K562 (cell line): Measurements from ENCODE around the gene DYNC2LI1. TPM values are rescaled to one million over a fixed set of nuclear protein-coding genes. Genes with fewer than 3 reads are reported as not detected.
A peak's percentile ranks its signal among the peaks of the same experiment; 100 is the strongest.

Experiments
- ATF3 ChIP-seq, 2 experiments: fragments of 450-650 bp in 1 of 2; sonication (generic) in 1 of 2; formaldehyde crosslinking in 1 of 2; IDR thresholded peaks in 1 of 2; conservative IDR thresholded peaks in 1 of 2; 2 replicates each; pipeline versions ENCODE4 v1.6.1 to v1.8.1; 2016 to 2023; ENCODE audit warnings: mild to moderate bottlenecking in 2 of 2, moderate library complexity in 2 of 2, inconsistent platforms in 1 of 2, missing genetic modification reagents in 1 of 2
- CBX2 ChIP-seq: fragments of 200-600 bp; sonication (generic); IDR thresholded peaks from one replicate; pipeline ENCODE4 v1.6.1; 2012; ENCODE audit warnings: mild to moderate bottlenecking, low read length, inconsistent platforms; ENCODE audit not compliant: insufficient read depth, poor library complexity, severe bottlenecking
- ELK1 ChIP-seq: sonication (generic); formaldehyde crosslinking; IDR thresholded peaks from 2 replicates; pipeline ENCODE4 v1.8.1; 2022; ENCODE audit warnings: missing genetic modification reagents
- HNRNPLL ChIP-seq: fragments of 200-400 bp; formaldehyde crosslinking; IDR thresholded peaks from 2 replicates; pipeline ENCODE4 v1.6.1; 2017; ENCODE audit warnings: low read length, low read depth, mild to moderate bottlenecking; ENCODE audit not compliant: poor library complexity, severe bottlenecking
- KDM5B ChIP-seq: fragments of 200-600 bp; sonication (generic); IDR thresholded peaks from 2 replicates; pipeline ENCODE4 v1.6.1; 2012; ENCODE audit warnings: low read depth, mild to moderate bottlenecking, moderate library complexity, low read length, control low read depth, inconsistent platforms; ENCODE audit not compliant: insufficient replicate concordance
- NCOA6 ChIP-seq: fragments of 450-650 bp; IDR thresholded peaks from 2 replicates; pipeline ENCODE4 v1.6.1; 2017; ENCODE audit warnings: mild to moderate bottlenecking
- NFIC ChIP-seq: fragments of 450-650 bp; IDR thresholded peaks from 2 replicates; pipeline ENCODE4 v1.6.1; 2017; ENCODE audit warnings: mild to moderate bottlenecking, inconsistent platforms
- NFYB ChIP-seq: IDR thresholded peaks from 2 replicates; pipeline ENCODE4 v1.6.1; 2011; ENCODE audit warnings: mild to moderate bottlenecking, moderate library complexity; ENCODE audit not compliant: insufficient read length; ENCODE audit errors: extremely low read depth
- PYGO2 ChIP-seq: fragments of 450-650 bp; IDR thresholded peaks from 2 replicates; pipeline ENCODE4 v1.6.1; 2016; ENCODE audit warnings: mild to moderate bottlenecking, missing genetic modification characterization, moderate library complexity, missing compliant biosample characterization
- RHOXF2B ChIP-seq: fragments of 250-450 bp; sonication (Bioruptor Pico); conservative IDR thresholded peaks from 2 replicates; pipeline ENCODE4 v1.5.1; 2021
- SFPQ ChIP-seq: fragments of 200-400 bp; formaldehyde crosslinking; IDR thresholded peaks from 2 replicates; pipeline ENCODE4 v1.6.1; 2017; ENCODE audit warnings: mild to moderate bottlenecking, low read depth, low read length, moderate library complexity
- TEAD1 ChIP-seq, 2 experiments: fragments of 450-650 bp in 1 of 2; sonication (generic) in 1 of 2; formaldehyde crosslinking; IDR thresholded peaks; 2 replicates each; pipeline versions ENCODE4 v1.4.0 to v1.8.0; 2020 to 2022; ENCODE audit warnings: mild to moderate bottlenecking in 2 of 2, missing genetic modification reagents in 1 of 2
- TEAD2 ChIP-seq: fragments of 450-650 bp; IDR thresholded peaks from 2 replicates; pipeline ENCODE4 v1.6.1; 2016; ENCODE audit warnings: missing genetic modification characterization, control low read depth, missing compliant biosample characterization
- TEAD4 ChIP-seq, 2 experiments: sonication (generic) in 1 of 2; formaldehyde crosslinking in 1 of 2; IDR thresholded peaks; 2 replicates each; pipeline versions ENCODE4 v1.6.1 to v1.8.0; 2012 to 2022; ENCODE audit warnings: borderline replicate concordance in 1 of 2, inconsistent platforms in 1 of 2, low read length in 1 of 2, mild to moderate bottlenecking in 1 of 2, missing genetic modification reagents in 1 of 2
- TSHZ1 ChIP-seq: fragments of 250-450 bp; sonication (Bioruptor Pico); IDR thresholded peaks from 2 replicates; pipeline ENCODE4 v1.4.0; 2020; ENCODE audit warnings: mild to moderate bottlenecking, moderate library complexity
- ZBTB2 ChIP-seq: fragments of 450-650 bp; IDR thresholded peaks from 2 replicates; pipeline ENCODE4 v1.6.1; 2016; ENCODE audit warnings: antibody characterized with exemption
- ZNF696 ChIP-seq: fragments of 250-450 bp; sonication (Bioruptor Pico); conservative IDR thresholded peaks from 2 replicates; pipeline ENCODE4 v1.4.0; 2020; ENCODE audit warnings: mild to moderate bottlenecking, moderate library complexity
- ZNF76 ChIP-seq: fragments of 250-450 bp; sonication (Bioruptor Pico); IDR thresholded peaks from 2 replicates; pipeline ENCODE4 v1.4.0; 2020; ENCODE audit warnings: mild to moderate bottlenecking, moderate library complexity, borderline replicate concordance
- polyA plus RNA-seq, 8 experiments: library from polyadenylated mRNA; depleted of rRNA in 4 of 8; stranded (reverse) in 5 of 8; unstranded in 3 of 8; fragments of >200 nt; fragmentation: Nextera tagmentation in 2 of 8; fragmentation: Illumina TruSeq in 1 of 8; extraction: Ambion mirVana in 2 of 8; extraction: Trizol in 1 of 8; gene quantifications; 2 replicates each; pipeline versions ENCODE4 v1.2.1 to v1.2.3, GENCODE V29; 2011 to 2014; ENCODE audit warnings: inconsistent platforms in 1 of 8, missing spikeins in 1 of 8
- total RNA-seq, 7 experiments: library from RNA; depleted of rRNA in 6 of 7; stranded (reverse); fragments of >200 nt in 6 of 7; fragmentation: Illumina TruSeq in 2 of 7; extraction: Trizol in 2 of 7; gene quantifications; 2 replicates each; pipeline versions ENCODE4 v1.2.1 to v1.2.3, GENCODE V29; 2011 to 2021; ENCODE audit warnings: low replicate concordance in 1 of 7

Gene DYNC2LI1
- total and polyA plus RNA-seq, 9 of the 15 experiments (the other 6 are each of a cell fraction or from before 2014, with no cell fraction given): 12.5 to 42.2 (median 25.8) TPM

GRCh38 chr2:43727634-43728014, 46.2 kb upstream of the DYNC2LI1 start (continued):
- TF ChIP-seq ZBTB2 (no peak), SFPQ (no peak), KDM5B (no peak), NCOA6 (no peak), CBX2 (no peak), NFIC (no peak), TEAD4 (IDR thresholded peaks at IDR 0.05; ENCODE audit: low read length) (peak; percentile 78), TEAD4 (CRISPR knock-in tag; IDR thresholded peaks at IDR 0.05; ENCODE audit: borderline replicate concordance) (no peak), TEAD1 (CRISPR knock-in tag; IDR thresholded peaks at IDR 0.05) (no peak), ATF3 (IDR thresholded peaks at IDR 0.05) (peak; percentile 15; the same call in 1 of the 2 replicates), ATF3 (CRISPR knock-in tag; conservative IDR thresholded peaks at IDR 0.05) (no peak), TEAD2 (tag) (no peak), TSHZ1 (CRISPR knock-in tag) (no peak), ZNF696 (CRISPR knock-in tag) (no peak), ZNF76 (no peak), PYGO2 (tag) (no peak), NFYB (no peak), RHOXF2B (CRISPR knock-in tag) (no peak), HNRNPLL (no peak), ELK1 (no peak)
